Astrocyte (in vitro differentiated cells and primary cell): ENCODE measurements around the gene SFMBT2. TPM values are rescaled to one million over a fixed set of nuclear protein-coding genes. Genes with fewer than 3 reads are reported as not detected.

Experiments used
- DNase-seq: peaks from one replicate; pipeline ENCODE4 v3.0.0-alpha.2; 2010; ENCODE audit warnings: low read depth
- FAIRE-seq: peaks from 2 replicates; lab custom pipeline; 2011; peaks lifted over from hg19 to GRCh38; lab: Jason Lieb, UNC
- H2AFZ ChIP-seq: 2 replicates; pipeline ENCODE4 v1.6.0; 2012; ENCODE audit warnings: low read depth, low read length, inconsistent platforms
- H3K27ac ChIP-seq: 2 replicates; pipeline ENCODE4 v1.5.1; 2011; ENCODE audit warnings: low read depth, low read length, inconsistent platforms
- H3K27me3 ChIP-seq: 2 replicates; pipeline ENCODE4 v1.6.0; 2011; ENCODE audit warnings: low read length, inconsistent platforms; ENCODE audit not compliant: insufficient read depth
- H3K36me3 ChIP-seq: 2 replicates; pipeline ENCODE4 v1.5.1; 2011; ENCODE audit warnings: low read length, inconsistent platforms; ENCODE audit not compliant: insufficient read depth
- H3K4me1 ChIP-seq: 2 replicates; pipeline ENCODE4 v1.5.1; 2011; ENCODE audit warnings: low read length, inconsistent platforms; ENCODE audit not compliant: insufficient read depth
- H3K4me2 ChIP-seq: 2 replicates; pipeline ENCODE4 v1.6.0; 2012; ENCODE audit warnings: low read length, inconsistent platforms
- H3K4me3 ChIP-seq: 2 replicates; pipeline ENCODE4 v1.5.1; 2011; ENCODE audit warnings: low read depth, mild to moderate bottlenecking, low read length, inconsistent platforms; ENCODE audit not compliant: insufficient read depth
- H3K79me2 ChIP-seq: 2 replicates; pipeline ENCODE4 v1.6.0; 2012; ENCODE audit warnings: mild to moderate bottlenecking, low read length, inconsistent platforms; ENCODE audit not compliant: insufficient read depth
- H3K9ac ChIP-seq: 2 replicates; pipeline ENCODE4 v1.6.0; 2012; ENCODE audit warnings: mild to moderate bottlenecking, low read length, inconsistent platforms
- H3K9me3 ChIP-seq: 2 replicates; pipeline ENCODE4 v1.5.1; 2012; ENCODE audit warnings: low read depth, mild to moderate bottlenecking, low read length, inconsistent platforms; ENCODE audit not compliant: insufficient read depth
- H4K20me1 ChIP-seq: 2 replicates; pipeline ENCODE4 v1.6.0; 2012; ENCODE audit warnings: low read length, inconsistent platforms; ENCODE audit not compliant: insufficient read depth
- H3K27ac Mint-ChIP-seq: one replicate; pipeline ENCODE4 v1.8.0; 2021; ENCODE audit warnings: mild to moderate bottlenecking, mixed read lengths; ENCODE audit not compliant: unreplicated experiment
- H3K27me3 Mint-ChIP-seq: one replicate; pipeline ENCODE4 v1.8.0; 2021; ENCODE audit warnings: low read depth, mixed read lengths; ENCODE audit not compliant: unreplicated experiment
- H3K36me3 Mint-ChIP-seq: one replicate; pipeline ENCODE4 v1.8.0; 2021; ENCODE audit warnings: low read depth, mixed read lengths; ENCODE audit not compliant: unreplicated experiment
- H3K4me1 Mint-ChIP-seq: one replicate; pipeline ENCODE4 v1.8.0; 2021; ENCODE audit warnings: low read depth, mixed read lengths; ENCODE audit not compliant: unreplicated experiment
- H3K4me3 Mint-ChIP-seq: one replicate; pipeline ENCODE4 v1.8.0; 2021; ENCODE audit warnings: mild to moderate bottlenecking, moderate library complexity, mixed read lengths; ENCODE audit not compliant: unreplicated experiment
- H3K9me3 Mint-ChIP-seq: one replicate; pipeline ENCODE4 v1.8.0; 2021; ENCODE audit warnings: mild to moderate bottlenecking, mixed read lengths; ENCODE audit not compliant: unreplicated experiment
- CTCF ChIP-seq: IDR thresholded peaks from 2 replicates; pipeline ENCODE4 v1.5.1; 2011; ENCODE audit warnings: low read depth, mild to moderate bottlenecking, inconsistent platforms, low read length, moderate library complexity; ENCODE audit not compliant: insufficient read depth
- EZH2 ChIP-seq: IDR thresholded peaks from 2 replicates; pipeline ENCODE4 v1.6.1; 2012; ENCODE audit warnings: mild to moderate bottlenecking, low read length, inconsistent platforms; ENCODE audit not compliant: insufficient read depth
- total RNA-seq: library from RNA; stranded (reverse); gene quantifications from 2 replicates; pipeline ENCODE4 v1.2.1, GENCODE V29; 2021

The SFMBT2 gene
- total RNA-seq, 1 donor from 2014 or later: 3.9 TPM

- H3K9me3 Mint-ChIP-seq: no peaks in the 10 kb centered on the region
- no peak overlapping the region for H3K4me3 Mint-ChIP-seq
These were observed 32.0 kb downstream of the SFMBT2 start for GRCh38 chr10:7378602-7379403.

GRCh38 chr10:7377614-7378248 lies 33.1 kb downstream of the SFMBT2 start:
- no peak overlapping the region for H2AFZ ChIP-seq
- no peaks in the 10 kb centered on the region for H3K27me3 Mint-ChIP-seq
- no peak overlapping the region for H3K4me3 ChIP-seq
- no peaks in the 10 kb centered on the region for H3K36me3 ChIP-seq
- H3K4me1 ChIP-seq: peaks cover 7% of the 10 kb centered on the region
- H3K4me3 Mint-ChIP-seq: no peak overlapping the region
- H3K9me3 Mint-ChIP-seq: peaks cover 2% of the 10 kb centered on the region
- H3K79me2 ChIP-seq: no peaks in the 10 kb centered on the region
- peaks cover 10% of the 10 kb centered on the region for H3K36me3 Mint-ChIP-seq
- no peak for DNase-seq
- TF ChIP-seq CTCF (no peak), EZH2 (no peak)
- H3K9me3 ChIP-seq: no peaks in the 10 kb centered on the region
- no peak overlapping the region for H3K27ac Mint-ChIP-seq
- H3K9ac ChIP-seq: no peak overlapping the region
- H3K4me2 ChIP-seq: no peak overlapping the region
- no peak overlapping the region for H3K27ac ChIP-seq
- no peak for FAIRE-seq
- no peaks in the 10 kb centered on the region for H3K27me3 ChIP-seq
- peaks cover 3% of the 10 kb centered on the region for H4K20me1 ChIP-seq
- peaks cover 17% of the 10 kb centered on the region for H3K4me1 Mint-ChIP-seq

More at GRCh38 chr10:7378602-7379403, 32.0 kb downstream of the SFMBT2 start:
- Histone ChIP-seq H3K79me2 (no peaks in the 10 kb centered on the region), H3K4me2 (no peak overlapping the region), H3K4me1 (peaks cover 7% of the 10 kb centered on the region), H3K27ac (no peak overlapping the region), H3K4me3 (no peak overlapping the region), H3K27me3 (no peaks in the 10 kb centered on the region), H3K9ac (no peak overlapping the region), H3K36me3 (no peaks in the 10 kb centered on the region), H2AFZ (no peak overlapping the region), H4K20me1 (peaks cover 3% of the 10 kb centered on the region), H3K9me3 (no peaks in the 10 kb centered on the region)
- TF ChIP-seq CTCF (no peak), EZH2 (no peak)
- Mint-ChIP-seq H3K27me3 (no peaks in the 10 kb centered on the region), H3K4me1 (peaks cover 17% of the 10 kb centered on the region), H3K36me3 (peaks cover 2% of the 10 kb centered on the region), H3K27ac (no peak overlapping the region)
- DNase-seq (no peak), FAIRE-seq (no peak)
